HK-2 (cell line): Measurements from ENCODE around the gene TNFRSF19.

Experiments used
- DNase-seq: peaks from one replicate; pipeline ENCODE4 v3.0.0-alpha.2; 2018; ENCODE audit not compliant: unreplicated experiment

Gene TNFRSF19

GRCh38 chr13:23722726-23723453, 152.7 kb downstream of the TNFRSF19 start:
- DNase-seq, result no peak

- DNase-seq, result no peak
Measured at GRCh38 chr13:23723471-23723870, 153.3 kb downstream of the TNFRSF19 start.

GRCh38 chr13:23724196-23724970, 154.2 kb downstream of the TNFRSF19 start:
- DNase-seq, result no peak
